Left cardiac atrium (tissue), 4 donors: ENCODE measurements around the gene AKIRIN1. TPM values are rescaled to one million over a fixed set of nuclear protein-coding genes. Genes with fewer than 3 reads are reported as not detected.
A peak's percentile ranks its signal among the peaks of the same experiment; 100 is the strongest.
"Not testable (repeated sequence)": the region's sequence is repeated elsewhere in the genome, so short reads cannot be mapped to it uniquely, and the experiment has no call there.

Source experiments
- ATAC-seq, 2 donors: fragments of 200-7000 bp; cut with Tn5 transposase; one replicate each; pipeline ENCODE4 v1.9.1; 2020; ENCODE audit warnings: mild to moderate bottlenecking in 2 of 2, moderate library complexity in 2 of 2
- DNase-seq: peaks from one replicate; pipeline ENCODE4 v3.0.0-alpha.2; 2020
- intact Hi-C, 2 donors: fragments of 100-400 bp; cut with DNase I; formaldehyde crosslinking; loops; one replicate each; pipeline versions ENCODE4 v1.14.1 to v1.15.1; 2022 to 2023
- long read RNA-seq: library from polyadenylated mRNA; unstranded; transcript quantifications from one replicate; pipeline ENCODE4 v2.0.0, GENCODE V29; 2021
- total RNA-seq, 2 donors: library from RNA; stranded (reverse); fragmentation: NEBNext Ultra II Directional; extraction: Animal tissue kit (Norgen Biotek cat#: 25700); gene quantifications; one replicate each; pipeline ENCODE4 v1.2.1, GENCODE V29; 2021
- donor health status: DM: no; HTN: yes; CAD: no.
- donor health status: DM: no; HTN: yes; CAD: no; lungs with severe emphysema.
- donor health status: DM: yes; HTN: yes; CAD: no.
- donor health status: Dilated cardiomyopathy.

AKIRIN1 gene, protein sequence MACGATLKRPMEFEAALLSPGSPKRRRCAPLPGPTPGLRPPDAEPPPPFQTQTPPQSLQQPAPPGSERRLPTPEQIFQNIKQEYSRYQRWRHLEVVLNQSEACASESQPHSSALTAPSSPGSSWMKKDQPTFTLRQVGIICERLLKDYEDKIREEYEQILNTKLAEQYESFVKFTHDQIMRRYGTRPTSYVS
- 10 to 100 TPM; 42.4 to 63.9 TPM for total RNA-seq
- long read RNA-seq, transcript AKIRIN1-202 (5 exons, 2,741 nt) = major isoform, 256 of 267 reads
- long read RNA-seq, transcript AKIRIN1-203 (4 exons, 1,243 nt) = minor isoform, 5 of 267 reads
- long read RNA-seq, partial matches to known transcripts = 0 of 267 reads
- long read RNA-seq, other reads (novel, unspliced or antisense) = 5 of 267 reads

DNA sequence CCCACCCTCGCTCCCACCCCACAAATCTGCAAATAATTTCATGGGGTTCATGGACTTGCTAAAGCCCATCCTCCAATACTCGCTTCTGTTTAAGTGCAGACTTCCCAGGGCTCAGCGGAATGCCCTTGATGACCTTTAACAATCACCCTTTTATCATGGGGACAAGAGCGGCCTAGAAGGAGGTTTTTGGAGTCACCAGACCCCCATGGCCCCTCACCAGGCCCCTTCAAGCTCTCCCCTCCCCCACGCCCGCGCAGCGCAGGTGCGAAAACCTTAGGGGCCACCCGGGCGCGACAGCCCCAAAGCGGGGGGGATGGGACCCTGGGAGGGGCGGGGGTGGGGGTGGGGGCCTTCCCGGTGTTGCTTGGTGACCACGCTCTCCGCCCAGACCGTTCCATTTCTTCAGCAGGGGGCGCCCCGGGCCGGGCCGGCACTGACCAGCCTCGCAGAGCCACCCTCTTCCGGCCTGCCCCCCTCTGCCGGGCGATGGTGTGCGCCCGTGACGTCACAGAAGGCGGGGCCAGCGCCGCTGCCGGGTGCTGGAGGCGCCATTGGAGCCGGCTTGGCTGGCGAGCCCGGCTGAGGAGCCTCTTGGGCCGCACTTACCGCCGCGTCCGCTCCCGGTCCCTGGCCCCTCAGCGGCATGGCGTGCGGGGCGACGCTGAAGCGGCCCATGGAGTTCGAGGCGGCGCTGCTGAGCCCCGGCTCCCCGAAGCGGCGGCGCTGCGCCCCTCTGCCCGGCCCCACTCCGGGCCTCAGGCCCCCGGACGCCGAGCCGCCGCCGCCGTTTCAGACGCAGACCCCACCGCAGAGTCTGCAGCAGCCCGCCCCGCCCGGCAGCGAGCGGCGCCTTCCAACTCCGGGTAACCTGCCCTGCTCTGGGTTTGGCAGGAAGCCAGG lies at the start of gene AKIRIN1:
Gene AKIRIN1, plus strand, starts transcription at position 539 of the 900 bp plus-strand sequence. Its CDS starts 105 bp downstream, at position 644.
- intact Hi-C loops = loop anchor here in 1 of 2 donors (10.0 kb wide), 1 partner anchor 136 kb away; the partner anchor contains the start of gene RRAGC
- DNase-seq = peak; percentile 98
- ATAC-seq = peak; percentile 98

- ATAC-seq (peak; percentile 96 to 99), DNase-seq (peak; percentile 76)
- intact Hi-C loops = no loop called here
Observed at GRCh38 chr1:38941527-38942019, 49.5 kb upstream of the AKIRIN1 start, which contains the start of gene RHBDL2. Gene RHBDL2 (minus strand): TSS chr1:38941830. CDS start chr1:38919212, 22,618 bp downstream.

DNA sequence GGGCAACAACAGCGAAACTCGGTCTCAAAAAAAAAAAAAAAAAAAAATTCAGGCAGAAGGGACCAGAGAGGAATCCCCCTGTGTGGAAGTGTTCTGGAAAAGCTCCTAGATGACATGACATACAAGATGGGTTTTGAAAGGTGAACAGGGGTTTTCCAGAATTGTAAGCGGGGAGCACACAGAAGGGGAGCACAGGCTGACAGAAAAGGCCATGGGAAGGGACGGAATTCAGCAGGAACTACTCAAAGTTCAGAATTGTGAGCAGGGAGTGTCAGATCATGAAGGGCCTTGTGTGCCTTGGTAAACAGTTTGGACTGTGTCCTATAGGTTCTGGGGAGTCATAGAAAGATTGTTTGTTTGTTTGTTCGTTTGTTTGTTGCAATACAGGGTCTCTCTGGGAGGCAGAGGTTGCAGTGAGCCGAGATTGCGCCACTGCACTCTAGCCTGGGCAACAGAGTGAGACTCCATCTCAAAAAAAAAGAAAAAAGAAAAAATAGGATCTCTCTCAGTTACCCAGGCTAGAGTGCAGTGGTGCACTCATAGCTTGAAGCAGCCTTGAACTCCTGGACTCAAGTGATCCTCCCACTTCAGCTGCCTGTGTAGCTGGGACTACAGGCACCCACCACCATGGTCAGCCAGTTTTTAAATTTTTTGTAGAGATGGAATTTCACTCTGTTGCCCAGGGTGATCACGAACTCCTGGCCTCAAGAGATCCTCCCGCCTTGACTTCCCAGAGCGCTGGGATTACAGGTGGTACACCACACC lies 48.2 kb upstream of the AKIRIN1 start:
- intact Hi-C loops = no loop called here
- DNase-seq = no peak
- ATAC-seq = no peak

DNA sequence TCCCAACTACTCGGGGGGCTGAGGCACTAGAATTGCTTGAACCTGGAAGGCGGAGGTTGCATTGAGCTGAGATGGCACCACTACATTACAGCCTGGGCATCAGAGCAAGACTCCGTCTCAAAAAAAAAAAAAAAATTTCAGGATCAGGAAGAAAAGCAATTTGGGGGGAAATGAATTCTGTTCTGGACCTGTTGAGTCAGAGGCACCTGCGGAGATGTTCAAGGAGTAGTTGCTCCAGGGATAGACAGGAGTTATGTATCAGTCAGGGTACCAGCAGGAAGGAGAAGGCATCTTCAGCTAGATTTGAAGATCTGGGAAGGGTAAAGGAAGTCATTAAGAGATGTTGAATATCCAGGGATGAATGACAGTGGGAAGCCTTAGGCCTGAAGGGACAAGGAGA lies 46.5 kb upstream of the AKIRIN1 start:
- intact Hi-C loops = no loop called here
- no peak for DNase-seq
- no peak for ATAC-seq

DNA sequence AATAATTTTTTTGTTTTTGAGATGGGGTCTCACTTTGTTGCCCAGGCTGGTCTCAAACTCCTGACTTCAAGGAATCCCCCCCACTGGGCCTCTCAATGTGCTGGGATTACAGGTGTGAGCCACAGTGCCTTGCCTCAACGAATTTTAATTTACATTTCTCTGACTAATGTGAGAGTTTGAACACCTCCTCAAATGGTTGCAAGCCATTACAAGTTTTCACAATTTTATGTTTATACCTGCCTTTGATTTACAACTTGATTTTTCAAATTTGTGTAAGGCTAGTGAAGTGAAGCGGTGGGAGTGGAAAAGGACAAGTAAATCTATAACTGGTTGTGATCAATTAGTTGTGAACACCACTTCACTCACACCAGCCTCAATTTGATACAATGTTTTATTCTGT lies 40.5 kb upstream of the AKIRIN1 start:
- intact Hi-C loops = no loop called here
- DNase-seq (no peak), ATAC-seq (no peak)

DNA sequence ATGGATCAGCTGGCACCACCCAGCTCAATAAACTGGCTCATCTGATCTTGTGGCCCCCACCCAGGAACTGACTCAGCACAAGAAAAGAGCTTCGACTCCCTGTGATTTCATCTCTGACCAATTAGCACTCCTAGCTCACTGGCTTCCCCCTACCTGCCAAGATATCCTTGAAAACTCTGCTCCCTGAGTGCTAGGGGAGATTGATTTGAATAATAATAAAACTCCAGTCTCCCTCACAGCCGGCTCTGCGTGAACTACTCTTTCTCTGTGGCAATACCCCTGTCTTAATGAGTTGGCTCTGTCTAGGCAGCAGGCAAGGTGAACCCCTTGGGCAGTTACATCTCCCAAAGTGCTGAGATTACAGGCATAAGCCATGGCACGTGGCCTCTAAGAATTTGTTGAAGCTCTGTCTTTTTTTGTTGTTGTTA lies 37.6 kb upstream of the AKIRIN1 start:
- DNase-seq (no peak), ATAC-seq (no peak)
- intact Hi-C loops = no loop called here

GRCh38 chr1:38958967-38959366 lies 32.1 kb upstream of the AKIRIN1 start:
- intact Hi-C loops = no loop called here

GRCh38 chr1:38962113-38962512 lies 29.0 kb upstream of the AKIRIN1 start:
- no peak for ATAC-seq
- intact Hi-C loops = no loop called here
- DNase-seq = no peak

More at GRCh38 chr1:38958967-38959366, 32.1 kb upstream of the AKIRIN1 start:
- DNase-seq (no peak), ATAC-seq (no peak)

GRCh38 chr1:38962560-38962959 lies 28.5 kb upstream of the AKIRIN1 start:
- ATAC-seq (no peak), DNase-seq (no peak)
- intact Hi-C loops = no loop called here

GRCh38 chr1:38964140-38964548 lies 26.9 kb upstream of the AKIRIN1 start:
- ATAC-seq (no peak), DNase-seq (no peak)
- intact Hi-C loops = no loop called here

- DNase-seq, intact Hi-C loops, ATAC-seq: not testable (repeated sequence)
Observed at GRCh38 chr1:38973145-38973544, 17.9 kb upstream of the AKIRIN1 start.

- DNase-seq = no peak
- intact Hi-C loops = no loop called here
- peak in 1 of 2 donors; percentile 63 for ATAC-seq
Observed at GRCh38 chr1:38973659-38974437, 17.2 kb upstream of the AKIRIN1 start.

GRCh38 chr1:38977399-38978244 lies 13.5 kb upstream of the AKIRIN1 start:
- DNase-seq, intact Hi-C loops, ATAC-seq: not testable (repeated sequence)

GRCh38 chr1:38978245-38978542 lies 12.9 kb upstream of the AKIRIN1 start:
- intact Hi-C loops, DNase-seq, ATAC-seq: not testable (repeated sequence)

DNA sequence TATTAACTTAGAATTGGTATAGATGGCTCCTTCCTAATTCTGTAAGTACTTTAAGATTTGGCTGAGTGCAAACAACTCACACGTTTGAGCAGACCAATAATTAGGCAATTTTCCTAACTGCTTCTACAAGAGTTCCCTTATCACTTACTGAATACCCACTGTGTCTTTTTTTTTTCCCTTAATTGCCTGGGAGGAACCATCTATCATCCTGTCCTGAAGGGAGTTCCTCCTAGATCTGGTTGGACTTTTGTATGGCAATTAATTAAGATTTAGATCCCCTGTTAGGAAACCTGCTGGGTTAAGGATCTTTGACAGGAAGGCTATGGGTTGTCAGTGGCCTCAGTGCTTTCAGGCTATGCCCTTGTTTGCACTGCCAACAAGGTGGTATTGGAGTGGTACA lies 11.7 kb upstream of the AKIRIN1 start:
- ATAC-seq, intact Hi-C loops, DNase-seq: not testable (repeated sequence)

DNA sequence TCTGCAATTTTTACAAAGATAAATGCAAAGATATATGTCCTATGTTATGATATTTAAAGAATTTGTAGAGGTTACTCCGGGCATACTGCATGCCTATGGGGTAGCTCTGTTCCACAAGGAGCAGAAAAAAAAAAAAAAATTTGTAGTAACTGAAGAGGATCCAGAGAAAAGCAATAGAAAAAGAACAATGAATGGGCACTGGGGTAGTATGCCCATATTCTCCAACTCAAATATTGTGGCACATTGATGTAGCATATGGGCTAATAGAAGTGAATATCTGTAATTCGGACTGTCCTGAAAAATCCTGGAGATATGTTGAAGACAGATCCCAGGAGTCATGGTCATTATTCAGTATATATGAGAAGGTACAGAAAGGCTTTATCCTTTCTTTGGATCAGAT lies 1.1 kb upstream of the AKIRIN1 start:
- no peak for DNase-seq
- ATAC-seq = no peak
- intact Hi-C loops = loop anchor here in 1 of 2 donors (10.0 kb wide), 1 partner anchor 135 kb away; the partner anchor contains the start of gene RRAGC

DNA sequence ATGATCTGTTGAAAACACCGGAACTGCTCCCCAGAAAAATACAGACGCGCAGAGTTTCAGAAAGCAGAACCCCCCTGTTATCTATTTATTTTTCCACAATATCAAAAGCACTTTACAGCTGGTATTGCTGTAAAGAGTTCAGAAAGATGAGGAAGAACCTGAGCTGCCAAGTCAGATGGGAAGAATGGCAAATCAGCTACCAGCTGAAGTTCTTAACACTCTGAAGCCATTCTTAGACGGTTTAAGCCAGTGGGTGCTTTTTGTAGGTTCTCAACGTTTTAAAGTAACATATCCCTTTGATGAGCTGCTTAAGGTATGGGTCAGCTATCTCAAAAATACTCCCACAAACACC lies 714 bp upstream of the AKIRIN1 start:
- intact Hi-C loops = loop anchor here in 1 of 2 donors (10.0 kb wide), 1 partner anchor 136 kb away; the partner anchor contains the start of gene RRAGC
- DNase-seq (no peak), ATAC-seq (peak in 1 of 2 donors; percentile 0)
